CD4-positive, CD25-positive, alpha-beta regulatory T cell (primary cell): ENCODE results near the gene SLMAP. TPM values are rescaled to one million over a fixed set of nuclear protein-coding genes. Genes with fewer than 3 reads are reported as not detected.

Experiments used
- ATAC-seq, 2 donors: fragments of 150-1000 bp; cut with Tn5 transposase; one replicate each; pipeline ENCODE4 v1.10.0; 2021; ENCODE audit warnings: low read depth in 2 of 2, moderate number of reproducible peaks in 2 of 2, moderate library complexity in 1 of 2
- DNase-seq, 3 donors: peaks; one replicate each; pipeline versions ENCODE4 v3.0.0 to v3.0.0-alpha.2; 2012 to 2022; ENCODE audit warnings: mixed read lengths in 1 of 3
- H3K27ac ChIP-seq: one replicate; pipeline ENCODE4 v1.7.0; 2013; ENCODE audit warnings: mild to moderate bottlenecking, low read length; ENCODE audit not compliant: insufficient read depth, poor library complexity, severe bottlenecking
- H3K27me3 ChIP-seq: one replicate; pipeline ENCODE4 v1.7.0; 2013; ENCODE audit warnings: low read length; ENCODE audit not compliant: control insufficient read depth, insufficient read depth
- H3K36me3 ChIP-seq: one replicate; pipeline ENCODE4 v1.7.0; 2013; ENCODE audit warnings: mild to moderate bottlenecking, low read length, moderate library complexity; ENCODE audit not compliant: control insufficient read depth, insufficient read depth
- H3K4me1 ChIP-seq: 2 replicates; pipeline ENCODE4 v1.7.0; 2013; ENCODE audit warnings: mild to moderate bottlenecking, low read length; ENCODE audit not compliant: insufficient read depth, control insufficient read depth, poor library complexity, severe bottlenecking
- H3K4me3 ChIP-seq: one replicate; pipeline ENCODE4 v1.7.0; 2013; ENCODE audit warnings: low read depth, mild to moderate bottlenecking, low read length, moderate library complexity
- H3K9me3 ChIP-seq, 2 experiments: 1 replicate in 1 of 2; 2 replicates in 1 of 2; pipeline ENCODE4 v1.7.0; 2013; ENCODE audit warnings: low read length in 2 of 2, mild to moderate bottlenecking in 1 of 2, moderate library complexity in 1 of 2; ENCODE audit not compliant: control insufficient read depth in 2 of 2
- H3K27ac Mint-ChIP-seq, 3 donors: one replicate each; pipeline ENCODE4 v1.8.0; 2020 to 2022; ENCODE audit warnings: mild to moderate bottlenecking in 3 of 3, mixed read lengths in 3 of 3, moderate library complexity in 2 of 3
- H3K27me3 Mint-ChIP-seq: one replicate; pipeline ENCODE4 v1.8.0; 2022; ENCODE audit warnings: mild to moderate bottlenecking, mixed read lengths
- H3K36me3 Mint-ChIP-seq: one replicate; pipeline ENCODE4 v1.8.0; 2020; ENCODE audit warnings: mixed read lengths
- H3K4me1 Mint-ChIP-seq, 4 donors: one replicate each; pipeline ENCODE4 v1.8.0; 2020 to 2022; ENCODE audit warnings: mixed read lengths in 4 of 4, mild to moderate bottlenecking in 1 of 4
- H3K4me3 Mint-ChIP-seq, 4 donors: one replicate each; pipeline ENCODE4 v1.8.0; 2020 to 2022; ENCODE audit warnings: mild to moderate bottlenecking in 4 of 4, mixed read lengths in 4 of 4, moderate library complexity in 3 of 4
- H3K9me3 Mint-ChIP-seq, 7 donors: one replicate each; pipeline ENCODE4 v1.8.0; 2020 to 2022; ENCODE audit warnings: mixed read lengths in 7 of 7, mild to moderate bottlenecking in 3 of 7, moderate library complexity in 2 of 7
- polyA plus RNA-seq, 4 donors: library from polyadenylated mRNA; unstranded; fragments of 300-500 nt; fragmentation: Illumina TruSeq; gene quantifications; one replicate each; pipeline ENCODE4 v1.2.3, GENCODE V29; 2021
- total RNA-seq: library from RNA; stranded (reverse); gene quantifications from one replicate; pipeline ENCODE4 v1.2.3, GENCODE V29; 2022

The SLMAP gene
- total and polyA plus RNA-seq, 5 donors from 2014 or later = 13.5 to 84.9 (median 21.3) TPM

DNA sequence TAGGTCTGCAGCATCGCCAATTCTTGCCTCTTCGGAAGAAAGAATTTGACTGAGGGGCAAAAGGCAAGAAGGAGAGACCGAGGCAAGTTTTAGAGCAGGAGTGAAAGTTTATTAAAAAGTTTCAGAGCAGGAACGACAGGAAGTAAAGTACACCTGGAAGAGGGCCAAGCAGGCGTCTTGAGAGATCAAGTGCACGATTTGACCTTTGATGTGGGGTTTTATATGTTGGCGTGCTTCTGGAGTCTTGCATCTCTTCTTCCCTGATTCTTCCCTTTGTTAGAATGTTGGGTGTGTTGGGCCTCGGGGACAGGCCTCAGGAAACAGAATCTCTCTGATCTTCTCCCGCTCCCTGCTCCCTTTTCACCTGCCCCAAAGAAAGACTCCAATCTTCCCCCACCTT is 211.5 kb downstream of the SLMAP start:
- no peak overlapping the region for H3K4me3 ChIP-seq
- no peaks in the 10 kb centered on the region for H3K27me3 ChIP-seq
- H3K36me3 Mint-ChIP-seq = no peaks in the 10 kb centered on the region
- DNase-seq = peak in 1 of 3 donors; percentile 15
- H3K9me3 ChIP-seq = no peaks in the 10 kb centered on the region
- H3K27ac Mint-ChIP-seq = no peak overlapping the region
- no peaks in the 10 kb centered on the region for H3K4me1 ChIP-seq
- peaks cover 9% of the 10 kb centered on the region for H3K27me3 Mint-ChIP-seq
- no peaks in the 10 kb centered on the region for H3K36me3 ChIP-seq
- no peak for ATAC-seq
- H3K27ac ChIP-seq = no peak overlapping the region
- no peak overlapping the region for H3K4me3 Mint-ChIP-seq
- H3K4me1 Mint-ChIP-seq = peaks cover 0 to 8% (median 4%) of the 10 kb centered on the region in 4 donors
- peaks cover 0 to 6% (median 0%) of the 10 kb centered on the region in 7 donors for H3K9me3 Mint-ChIP-seq

GRCh38 chr3:57968501-57968900 is 212.4 kb downstream of the SLMAP start:
- H3K4me1 ChIP-seq = no peaks in the 10 kb centered on the region
- H3K4me1 Mint-ChIP-seq = peaks cover 0 to 8% (median 4%) of the 10 kb centered on the region in 4 donors
- no peaks in the 10 kb centered on the region for H3K36me3 Mint-ChIP-seq
- DNase-seq (no peak), ATAC-seq (no peak)
- no peak overlapping the region for H3K4me3 Mint-ChIP-seq
- H3K27ac ChIP-seq = no peak overlapping the region
- H3K27me3 ChIP-seq = no peaks in the 10 kb centered on the region
- no peak overlapping the region for H3K27ac Mint-ChIP-seq
- H3K9me3 ChIP-seq = no peaks in the 10 kb centered on the region
- peaks cover 0 to 6% (median 0%) of the 10 kb centered on the region in 7 donors for H3K9me3 Mint-ChIP-seq
- no peak overlapping the region for H3K4me3 ChIP-seq
- no peaks in the 10 kb centered on the region for H3K36me3 ChIP-seq
- H3K27me3 Mint-ChIP-seq = peaks cover 9% of the 10 kb centered on the region

DNA sequence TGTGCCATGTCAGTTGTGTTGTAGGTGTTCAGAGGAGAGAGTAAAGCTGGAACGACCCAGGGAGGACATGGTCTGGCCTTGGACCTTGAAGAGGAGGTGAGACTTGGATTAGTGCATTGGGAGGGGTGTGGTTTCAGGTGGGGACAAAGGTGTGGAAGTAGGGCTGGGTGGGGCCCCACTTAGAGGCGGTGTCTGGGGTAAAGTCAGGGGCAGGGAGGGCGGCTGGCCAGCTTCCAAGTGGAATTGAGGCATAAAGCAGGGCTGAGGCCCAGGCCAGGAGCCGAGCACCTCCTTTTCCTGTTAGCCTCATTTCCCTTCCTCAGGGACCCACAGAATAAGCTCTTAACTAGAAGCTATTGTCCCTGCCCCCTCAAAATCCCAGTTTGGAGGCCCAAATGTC is 215.9 kb downstream of the SLMAP start:
- ATAC-seq (no peak), DNase-seq (no peak)
- no peaks in the 10 kb centered on the region for H3K36me3 Mint-ChIP-seq
- no peak overlapping the region for H3K4me3 Mint-ChIP-seq
- H3K27me3 Mint-ChIP-seq = peaks cover 4% of the 10 kb centered on the region
- Histone ChIP-seq H3K27me3 (no peaks in the 10 kb centered on the region), H3K4me3 (no peak overlapping the region), H3K4me1 (no peaks in the 10 kb centered on the region), H3K27ac (no peak overlapping the region), H3K9me3 (no peaks in the 10 kb centered on the region), H3K36me3 (no peaks in the 10 kb centered on the region)
- H3K9me3 Mint-ChIP-seq = peaks cover 0 to 5% (median 0%) of the 10 kb centered on the region in 7 donors
- H3K27ac Mint-ChIP-seq = peak overlapping the region in 2 of 3 donors; percentile 78 to 84
- peaks cover 0 to 8% (median 4%) of the 10 kb centered on the region in 4 donors for H3K4me1 Mint-ChIP-seq

DNA sequence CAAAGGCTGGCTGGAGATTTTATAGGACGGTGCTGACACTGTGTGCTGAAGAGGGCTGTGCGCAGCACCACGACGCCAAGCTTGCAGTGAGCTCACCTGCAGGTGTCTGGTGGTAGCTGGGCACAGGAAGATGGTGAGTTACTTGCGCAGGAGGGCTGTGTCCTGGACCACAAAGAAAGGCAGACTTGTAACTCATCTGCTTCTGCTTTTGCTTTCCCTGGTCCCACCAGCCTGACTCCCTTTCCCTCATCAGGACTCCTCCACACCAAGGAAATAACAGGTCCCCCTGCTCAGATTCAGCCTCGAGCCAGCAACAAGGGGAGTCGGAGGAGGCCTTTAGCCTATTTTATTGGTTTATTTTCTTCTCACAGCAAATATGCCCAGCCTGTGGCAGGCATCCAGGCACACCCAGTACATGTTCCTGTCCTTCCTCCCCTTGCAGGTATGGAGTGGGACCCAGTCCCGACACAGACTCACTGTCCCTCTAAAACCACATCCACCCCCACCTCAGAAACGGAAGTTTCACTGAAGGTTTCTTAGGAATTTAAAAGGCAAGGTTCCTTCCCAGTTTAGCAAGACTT is 216.5 kb downstream of the SLMAP start:
- no peak overlapping the region for H3K27ac ChIP-seq
- Mint-ChIP-seq H3K36me3 (no peaks in the 10 kb centered on the region), H3K27me3 (peaks cover 4% of the 10 kb centered on the region), H3K4me1 (peaks cover 0 to 3% (median 2%) of the 10 kb centered on the region in 4 donors), H3K9me3 (peaks cover 0 to 2% (median 0%) of the 10 kb centered on the region in 7 donors), H3K27ac (peak overlapping the region in 1 of 3 donors; percentile 84), H3K4me3 (no peak overlapping the region)
- no peaks in the 10 kb centered on the region for H3K36me3 ChIP-seq
- no peak overlapping the region for H3K4me3 ChIP-seq
- no peak for ATAC-seq
- H3K27me3 ChIP-seq = no peaks in the 10 kb centered on the region
- no peak for DNase-seq
- H3K9me3 ChIP-seq = no peaks in the 10 kb centered on the region
- no peaks in the 10 kb centered on the region for H3K4me1 ChIP-seq

- Histone ChIP-seq H3K27me3 (no peaks in the 10 kb centered on the region), H3K4me3 (no peak overlapping the region), H3K9me3 (no peaks in the 10 kb centered on the region), H3K4me1 (no peaks in the 10 kb centered on the region), H3K27ac (no peak overlapping the region), H3K36me3 (no peaks in the 10 kb centered on the region)
- H3K27ac Mint-ChIP-seq = no peak overlapping the region
- no peak overlapping the region for H3K4me3 Mint-ChIP-seq
- H3K27me3 Mint-ChIP-seq = peaks cover 9% of the 10 kb centered on the region
- no peaks in the 10 kb centered on the region for H3K36me3 Mint-ChIP-seq
- DNase-seq (no peak), ATAC-seq (no peak)
- peaks cover 0 to 6% (median 0%) of the 10 kb centered on the region in 4 donors for H3K4me1 Mint-ChIP-seq
- peaks cover 0 to 1% (median 0%) of the 10 kb centered on the region in 7 donors for H3K9me3 Mint-ChIP-seq
Measured at GRCh38 chr3:57973715-57974477, 217.8 kb downstream of the SLMAP start.

GRCh38 chr3:57974796-57975388 is 218.8 kb downstream of the SLMAP start:
- Histone ChIP-seq H3K27ac (no peak overlapping the region), H3K4me1 (no peaks in the 10 kb centered on the region), H3K4me3 (no peak overlapping the region), H3K27me3 (no peaks in the 10 kb centered on the region), H3K9me3 (no peaks in the 10 kb centered on the region), H3K36me3 (no peaks in the 10 kb centered on the region)
- peak overlapping the region in 1 of 3 donors; percentile 39 for H3K27ac Mint-ChIP-seq
- H3K9me3 Mint-ChIP-seq = peaks cover 0 to 1% (median 0%) of the 10 kb centered on the region in 7 donors
- H3K36me3 Mint-ChIP-seq = no peaks in the 10 kb centered on the region
- DNase-seq (no peak), ATAC-seq (no peak)
- peaks cover 9% of the 10 kb centered on the region for H3K27me3 Mint-ChIP-seq
- peaks cover 0 to 6% (median 0%) of the 10 kb centered on the region in 4 donors for H3K4me1 Mint-ChIP-seq
- no peak overlapping the region for H3K4me3 Mint-ChIP-seq

GRCh38 chr3:57977818-57978235 is 221.7 kb downstream of the SLMAP start:
- peaks cover 0 to 1% (median 0%) of the 10 kb centered on the region in 7 donors for H3K9me3 Mint-ChIP-seq
- Histone ChIP-seq H3K9me3 (no peaks in the 10 kb centered on the region), H3K27me3 (no peaks in the 10 kb centered on the region), H3K4me1 (no peaks in the 10 kb centered on the region), H3K27ac (no peak overlapping the region), H3K36me3 (no peaks in the 10 kb centered on the region), H3K4me3 (no peak overlapping the region)
- DNase-seq = no peak
- no peak overlapping the region for H3K4me3 Mint-ChIP-seq
- H3K36me3 Mint-ChIP-seq = no peaks in the 10 kb centered on the region
- H3K27ac Mint-ChIP-seq = peak overlapping the region in 1 of 3 donors; percentile 14
- no peak for ATAC-seq
- peaks cover 0 to 10% (median 1%) of the 10 kb centered on the region in 4 donors for H3K4me1 Mint-ChIP-seq
- H3K27me3 Mint-ChIP-seq = peaks cover 5% of the 10 kb centered on the region
